NCI-H748 (cell line): ENCODE measurements around the gene RGL2.
"Not testable (repeated sequence)": the region's sequence is repeated elsewhere in the genome, so short reads cannot be mapped to it uniquely, and the experiment has no call there.

Experiments used
- DNase-seq: peaks from one replicate; lab custom pipeline; 2025; ENCODE audit not compliant: unreplicated experiment; lab: John Stamatoyannopoulos, UW

RGL2 gene

DNA sequence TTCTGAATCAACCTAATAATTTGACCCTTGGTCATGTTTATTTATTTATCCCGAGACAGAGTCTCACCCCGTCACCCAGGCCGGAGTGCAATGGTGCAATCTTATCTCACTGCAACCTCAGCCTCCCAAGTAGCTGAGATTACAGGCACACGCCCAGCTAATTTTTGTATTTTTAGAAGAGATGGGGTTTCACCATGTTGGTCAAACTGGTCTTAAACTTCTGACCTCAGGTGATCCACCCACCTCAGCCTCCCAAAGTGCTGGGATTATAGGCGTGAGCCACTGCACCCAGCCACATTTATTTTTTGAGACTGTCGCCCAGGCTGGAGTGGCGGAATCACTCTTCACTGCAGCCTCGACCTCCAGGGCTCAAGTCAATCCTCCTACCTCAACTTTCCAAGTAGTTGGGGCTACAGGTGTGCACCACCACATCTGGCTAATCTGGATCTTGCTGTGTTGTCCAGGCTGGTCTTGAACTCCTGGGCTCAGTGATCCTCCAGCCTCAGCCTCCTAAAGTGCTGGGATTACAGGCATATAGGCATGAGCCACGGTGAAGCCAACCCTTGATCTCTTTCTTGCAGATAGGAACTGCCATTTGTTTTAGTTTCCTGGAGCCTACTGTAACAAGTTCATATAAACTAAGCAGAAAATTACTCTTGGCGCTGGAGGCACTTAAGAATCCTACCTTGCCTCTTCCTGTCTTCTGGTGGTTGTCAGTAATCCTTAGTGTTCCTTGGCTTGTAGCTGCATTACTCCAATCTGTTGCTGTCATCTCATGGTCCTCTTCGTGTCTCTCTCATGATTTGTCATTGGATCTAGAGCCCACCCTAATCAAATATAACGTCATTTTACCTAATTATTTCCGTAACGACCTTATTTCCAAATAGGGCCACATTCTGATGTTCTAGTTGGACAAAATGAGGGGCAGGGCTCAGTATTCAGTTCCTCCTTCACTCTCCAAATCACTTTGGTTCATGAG is 24.5 kb downstream of the RGL2 start:
- DNase-seq, result no peak

DNA sequence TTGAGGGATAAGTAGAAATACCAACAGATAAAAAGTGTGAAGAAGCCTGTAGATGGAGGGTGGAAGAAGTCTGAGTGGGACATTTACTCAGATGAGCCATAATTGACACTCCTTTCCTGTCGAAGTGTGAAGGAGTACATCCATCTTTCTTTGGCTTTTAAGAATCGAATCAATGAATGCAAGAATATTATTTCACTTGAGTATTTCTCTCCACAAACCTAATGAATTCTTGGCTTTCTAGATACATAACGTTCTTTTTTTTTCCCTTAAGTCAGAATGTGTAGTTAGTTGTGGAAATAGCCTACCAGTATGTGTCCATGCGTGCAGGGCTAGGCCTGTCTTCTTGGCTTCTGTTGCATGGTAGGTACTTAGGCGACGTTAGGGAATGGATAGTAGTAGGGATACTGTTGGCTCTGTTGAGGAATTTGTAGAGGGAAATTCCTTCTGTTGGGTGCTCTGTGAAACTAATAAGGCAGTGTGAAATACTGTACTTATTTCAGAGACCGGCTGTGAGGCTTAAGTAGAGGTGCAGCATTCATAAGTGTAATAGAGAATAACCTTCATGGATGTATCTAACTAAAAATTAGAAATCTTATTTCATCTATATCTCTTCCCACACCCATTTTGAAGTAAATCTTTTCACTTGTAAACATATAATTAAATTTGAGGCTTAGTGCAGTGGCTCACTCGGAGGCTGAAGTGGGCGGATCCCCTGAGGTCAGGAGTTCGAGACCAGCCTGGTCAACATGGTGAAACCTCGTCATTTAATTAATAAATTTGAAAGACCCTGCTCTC is 25.4 kb downstream of the RGL2 start:
- DNase-seq, result no peak

DNA sequence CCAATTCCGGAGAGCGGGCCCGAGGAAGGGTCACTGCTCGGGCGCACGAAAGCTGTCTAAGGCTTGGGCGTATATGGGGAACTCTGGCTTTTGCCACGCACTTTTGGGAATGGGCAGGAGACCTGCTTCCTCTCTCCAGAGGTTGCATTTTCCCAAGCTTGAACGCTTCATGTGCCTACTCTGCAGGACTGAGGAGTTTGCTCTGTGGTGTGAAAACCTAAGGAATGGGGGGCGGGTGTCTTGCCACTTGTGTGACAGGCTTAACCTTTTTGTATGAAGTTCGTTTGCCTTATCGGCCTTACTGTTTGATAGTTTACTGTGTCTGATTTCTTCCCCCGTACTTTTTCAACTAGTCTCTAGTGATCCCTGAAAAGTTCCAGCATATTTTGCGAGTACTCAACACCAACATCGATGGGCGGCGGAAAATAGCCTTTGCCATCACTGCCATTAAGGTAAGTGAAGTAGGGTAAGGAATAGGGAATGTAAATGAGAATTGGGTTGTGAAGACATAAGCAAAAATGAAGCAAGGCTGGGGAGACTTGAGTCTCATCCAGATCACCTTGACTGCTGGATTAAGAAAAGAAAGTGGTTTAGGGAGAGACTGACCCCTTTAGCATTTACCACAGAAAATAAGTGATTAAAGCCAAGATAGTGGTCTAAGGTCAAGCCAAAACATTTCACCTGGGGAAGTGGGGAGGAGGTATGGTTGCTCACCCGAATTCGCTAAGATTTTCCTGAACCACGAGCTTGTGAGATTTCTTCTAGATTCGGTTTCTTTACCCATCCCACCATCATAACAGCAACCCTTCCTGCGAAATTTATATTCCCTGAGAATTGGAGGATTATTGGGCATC is 26.2 kb downstream of the RGL2 start:
- DNase-seq, result no peak

DNA sequence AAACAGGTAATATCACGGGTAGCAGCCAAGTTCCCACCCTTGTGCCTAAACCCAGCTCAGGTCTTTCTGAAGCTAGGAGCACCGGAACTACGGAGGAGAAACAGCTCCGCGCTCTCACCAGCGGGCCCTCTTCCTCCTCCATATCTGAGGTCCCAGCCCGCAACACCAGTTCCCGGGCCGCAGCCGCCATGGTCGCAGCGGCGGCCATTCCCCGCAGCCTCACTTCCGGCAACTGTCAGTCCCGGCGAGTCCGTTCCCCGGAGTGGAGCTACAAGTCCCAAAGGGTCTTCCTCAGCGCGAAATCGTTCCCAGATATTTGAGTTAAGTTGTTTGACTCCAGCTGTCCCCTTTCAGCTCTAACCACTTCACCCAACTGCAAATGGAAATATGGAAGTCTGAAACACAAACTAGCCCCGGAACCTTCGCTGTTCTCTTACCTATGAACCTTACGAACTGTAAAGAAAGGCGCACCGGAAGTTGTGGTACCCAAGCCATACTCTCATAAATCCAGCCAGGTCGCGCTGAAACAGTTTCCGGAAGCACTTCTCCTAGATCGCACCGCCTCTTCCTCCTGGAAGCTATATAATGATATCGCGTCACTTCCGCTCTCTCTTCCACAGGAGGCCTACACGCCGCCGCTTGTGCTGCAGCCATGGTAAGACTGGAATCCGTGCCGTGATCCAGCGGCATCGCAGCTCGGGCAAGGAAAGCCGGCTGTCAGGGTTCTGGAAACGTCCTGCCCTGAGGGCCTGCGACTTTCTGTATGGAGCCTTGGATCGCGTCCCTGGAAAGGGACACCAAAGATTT is 27.1 kb downstream of the RGL2 start, which contains the start of the genes RPS18 and VPS52:
TSS of gene RPS18 (plus strand) at position 608 of the 807 bp plus-strand sequence. CDS start at position 653, 45 bp downstream.
TSS of gene VPS52 (minus strand) at position 409 of the 807 bp plus-strand sequence. CDS start at position 208, 201 bp downstream.
- peak; percentile 99 for DNase-seq

DNA sequence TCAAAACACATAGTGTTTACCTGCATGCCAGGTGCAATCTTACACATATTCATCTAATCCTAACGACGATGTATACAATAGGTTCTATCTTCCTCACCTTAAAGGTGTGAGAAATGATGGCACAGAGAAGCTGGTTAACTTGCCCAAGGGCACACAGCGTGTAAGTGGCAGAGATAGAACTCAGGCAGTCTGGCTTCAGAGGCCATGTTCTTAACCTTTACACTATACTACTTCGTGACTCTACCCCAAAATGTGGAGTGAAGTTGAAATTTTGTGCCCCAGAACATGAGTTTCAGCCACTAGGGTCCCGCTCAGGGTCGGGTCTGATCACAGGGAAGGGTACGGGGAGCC is 27.6 kb downstream of the RGL2 start:
- DNase-seq, result peak; percentile 58

DNA sequence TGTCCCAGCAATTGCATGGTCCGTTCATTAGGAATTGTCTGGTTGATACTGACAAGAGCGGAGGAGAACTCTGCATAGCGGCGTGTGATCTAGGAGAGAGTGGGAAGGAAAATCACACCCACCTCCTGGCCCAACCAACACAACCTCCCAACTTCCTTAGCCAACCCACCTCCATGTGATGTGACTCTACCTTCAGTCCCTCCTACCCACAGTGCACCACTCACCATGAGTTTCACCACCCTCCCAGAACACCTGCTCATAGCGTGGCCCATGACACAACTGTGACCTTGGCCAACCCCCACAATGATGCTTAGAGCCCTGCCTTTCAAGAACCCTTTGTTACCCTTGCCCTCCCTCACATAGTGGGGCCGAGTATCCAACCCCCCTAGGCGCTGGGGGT is 34.7 kb downstream of the RGL2 start:
- DNase-seq, result no peak

DNA sequence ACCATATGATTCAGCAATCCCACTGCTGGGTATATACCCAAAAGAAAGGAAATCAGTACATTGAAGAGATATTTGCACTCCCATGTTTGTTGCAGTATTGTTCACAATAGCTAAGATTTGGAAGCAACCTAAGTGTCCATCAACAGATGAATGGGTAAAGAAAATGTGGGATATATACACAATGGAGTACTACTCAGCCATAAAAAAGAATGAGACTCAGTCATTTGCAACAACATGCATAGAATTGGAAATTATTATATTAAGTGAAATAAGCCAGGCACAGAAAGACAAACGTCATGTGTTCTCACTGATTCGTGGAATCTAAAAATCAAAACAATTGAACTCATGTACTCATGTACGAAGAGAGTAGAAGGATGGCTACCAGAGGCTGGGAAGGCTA is 36.3 kb downstream of the RGL2 start:
- DNase-seq, result not testable (repeated sequence)

DNA sequence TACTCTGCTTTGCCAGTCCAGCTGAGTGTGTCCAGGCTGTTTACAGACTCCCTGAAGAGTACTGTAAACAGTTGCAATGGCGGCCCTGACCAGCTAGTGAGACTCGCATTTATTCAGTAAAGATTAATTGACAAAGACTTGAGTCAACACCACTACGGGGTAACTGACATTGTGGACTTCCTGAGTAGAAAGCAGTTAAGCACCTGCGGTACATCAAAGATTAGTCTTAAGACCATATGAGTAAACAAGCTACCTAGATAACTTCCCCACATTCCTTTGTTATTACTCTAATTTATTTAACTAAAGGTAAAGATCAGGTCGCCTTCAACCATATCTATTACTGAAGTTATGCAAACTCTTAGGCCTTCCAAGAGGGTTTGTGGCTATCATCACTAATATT is 39.7 kb downstream of the RGL2 start:
- no peak for DNase-seq

DNA sequence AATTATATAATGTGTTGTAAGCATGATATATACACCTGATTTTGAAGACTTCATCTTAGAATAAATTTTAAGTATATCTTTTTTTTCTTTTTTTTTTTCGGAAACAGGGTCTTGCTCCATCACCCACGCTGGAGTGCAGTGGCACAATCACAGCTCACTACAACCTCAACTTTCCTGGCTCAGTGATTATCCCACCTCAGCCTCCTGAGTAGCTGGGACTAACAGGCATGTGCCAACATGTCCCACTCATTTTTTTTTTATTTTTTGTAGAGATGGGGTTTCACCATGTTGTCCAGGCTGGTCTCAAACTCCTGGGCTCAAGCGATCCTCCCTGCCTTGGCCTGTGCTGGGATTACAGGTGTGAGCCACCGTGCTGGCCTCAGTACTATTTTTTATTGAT is 44.2 kb downstream of the RGL2 start:
- DNase-seq, result no peak

DNA sequence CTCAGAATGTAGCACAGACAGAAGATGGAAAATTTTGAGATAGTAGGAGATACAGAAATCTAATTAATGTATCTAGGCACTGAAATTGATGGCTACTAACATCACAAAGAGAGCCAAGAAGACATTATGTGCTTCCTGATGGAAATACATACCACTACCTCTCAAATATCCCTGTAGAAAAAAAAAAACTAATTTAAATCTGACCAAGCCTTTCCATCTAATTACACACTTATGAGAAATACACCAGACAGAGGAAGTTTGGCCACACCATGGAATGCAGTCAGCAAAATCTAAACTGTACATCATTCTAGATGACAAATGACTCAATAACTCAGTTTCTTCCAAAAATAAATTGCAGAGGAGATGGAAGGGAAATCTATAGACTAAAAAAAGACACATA is 46.0 kb downstream of the RGL2 start:
- no peak for DNase-seq

DNA sequence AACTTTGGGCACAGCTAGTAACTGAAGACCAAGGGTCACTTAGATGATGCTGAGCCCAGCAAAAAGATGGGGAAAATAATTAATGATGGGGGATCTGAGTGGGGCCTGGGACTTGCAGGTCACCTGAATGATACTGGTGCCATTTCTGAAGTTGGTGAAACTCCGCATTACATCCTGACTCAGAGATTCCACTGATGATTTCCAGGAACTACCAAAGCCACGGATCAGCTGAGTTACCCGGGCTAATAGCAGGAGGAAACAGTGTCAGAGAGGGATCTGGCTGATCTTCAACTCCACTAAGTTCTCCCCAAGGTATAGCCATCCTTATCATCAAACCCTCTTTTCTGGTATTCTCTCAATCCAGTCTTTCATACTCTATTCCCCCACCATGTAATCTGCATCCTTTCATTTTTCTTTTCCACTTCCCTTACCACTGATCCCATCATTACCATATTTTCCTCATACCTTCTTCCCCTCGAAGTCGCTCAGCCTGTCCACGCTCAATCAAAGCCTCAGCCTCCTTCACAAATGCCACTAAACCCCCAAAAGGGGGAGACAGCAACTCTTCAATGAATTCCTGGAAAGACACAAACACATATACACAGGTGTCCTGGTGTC is 47.2 kb downstream of the RGL2 start:
- DNase-seq, result no peak

DNA sequence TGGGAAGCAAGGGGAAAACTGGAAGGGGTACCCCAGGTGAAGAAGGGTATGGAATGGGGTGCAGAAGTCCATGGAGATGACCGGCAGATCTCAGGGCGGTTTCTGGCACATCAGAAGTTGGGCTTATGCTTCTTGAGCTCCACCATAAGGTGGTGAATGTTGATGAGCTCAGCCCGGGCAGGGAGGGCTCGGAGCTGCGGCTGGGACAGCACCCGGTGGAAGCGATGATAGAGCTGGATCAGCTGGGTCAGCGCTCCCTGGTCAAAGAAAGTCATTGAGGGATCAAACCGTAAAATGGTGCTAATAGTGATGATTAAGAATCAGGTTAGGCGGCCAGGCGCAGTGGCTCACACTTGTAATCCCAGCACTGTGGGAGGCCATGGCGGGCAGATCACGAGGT is 48.0 kb downstream of the RGL2 start:
- DNase-seq, result no peak

DNA sequence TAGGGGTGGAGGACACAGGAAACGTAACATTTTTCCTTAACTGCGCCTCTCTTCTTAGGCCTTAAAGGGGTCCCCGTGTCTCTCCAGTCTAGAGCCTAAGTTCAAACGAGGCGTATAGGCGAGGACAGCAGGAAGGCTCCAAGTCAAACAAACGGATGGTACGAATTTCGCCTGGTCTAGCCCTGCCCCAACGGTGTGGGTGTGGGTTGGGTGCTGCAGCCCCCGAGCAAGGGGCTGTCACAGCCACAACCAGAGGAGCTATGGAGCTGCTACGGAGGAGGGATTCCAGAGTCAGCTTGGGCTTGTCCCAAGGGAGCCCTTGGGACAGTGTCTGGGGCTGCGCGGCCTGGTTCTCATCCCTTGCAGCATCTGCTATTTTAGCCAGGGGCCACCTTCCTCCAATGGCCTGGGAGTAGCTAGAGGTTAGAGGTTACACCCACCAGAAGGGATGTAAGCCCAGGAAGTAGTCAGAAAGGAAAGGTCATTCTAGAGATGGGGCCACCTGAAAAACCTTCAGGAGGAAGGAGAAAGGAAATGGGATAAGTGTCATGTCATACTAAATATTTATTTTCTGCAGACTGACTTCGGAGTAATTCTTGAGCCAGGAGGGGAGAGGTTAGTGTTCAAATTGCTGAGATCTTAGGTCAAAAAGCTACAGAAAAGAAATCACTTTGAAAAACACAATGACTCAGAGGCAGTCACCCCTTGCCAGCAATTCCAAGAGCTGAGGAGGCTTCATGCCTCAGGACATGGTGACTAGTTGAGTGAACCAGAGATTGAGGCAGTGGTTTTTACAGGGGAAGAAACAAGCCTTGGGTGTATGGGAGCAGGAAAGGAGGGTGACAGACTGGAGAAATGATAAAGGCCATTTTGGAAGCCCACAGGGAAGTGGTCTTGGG is 48.8 kb downstream of the RGL2 start:
- no peak for DNase-seq

DNA sequence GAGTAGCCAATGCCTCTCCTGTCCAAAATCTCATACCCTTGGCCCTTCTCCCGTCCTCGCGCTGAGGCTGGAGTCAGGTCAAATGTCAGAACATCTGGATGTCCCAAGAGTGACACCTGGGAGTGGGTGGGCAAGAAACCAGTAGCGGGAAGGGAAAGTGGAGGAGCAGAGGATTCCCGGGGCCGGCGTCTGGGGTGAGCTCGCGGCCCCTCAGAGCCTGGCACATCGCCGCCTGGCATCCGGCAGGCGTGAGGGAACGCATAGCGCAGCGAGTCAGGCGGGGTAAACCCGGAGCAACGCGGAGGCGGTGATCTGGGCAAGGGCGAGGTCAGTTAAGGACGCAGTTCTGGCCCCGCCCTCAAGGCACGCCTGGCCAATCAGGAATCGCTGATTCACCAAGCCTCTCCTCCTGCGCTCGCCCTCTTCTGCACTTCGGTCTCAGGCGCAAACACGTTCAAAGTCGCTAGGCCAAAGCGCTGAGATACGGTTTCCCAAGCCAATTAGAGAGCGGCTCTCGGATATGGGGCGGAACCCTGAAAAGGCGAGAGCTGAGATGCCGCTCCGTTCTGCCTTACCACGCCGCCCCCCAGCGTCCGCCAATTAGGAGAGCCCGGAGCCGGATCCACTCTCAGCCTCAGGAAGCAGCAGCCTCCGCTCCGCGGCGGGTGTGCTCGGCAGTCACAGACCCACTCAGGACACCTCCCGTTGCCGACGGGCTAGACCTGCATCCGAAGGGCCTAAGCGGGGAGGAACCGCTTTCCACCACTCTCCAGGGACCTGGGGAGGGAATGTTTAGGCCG is 49.6 kb downstream of the RGL2 start:
- peak; percentile 100 for DNase-seq

DNA sequence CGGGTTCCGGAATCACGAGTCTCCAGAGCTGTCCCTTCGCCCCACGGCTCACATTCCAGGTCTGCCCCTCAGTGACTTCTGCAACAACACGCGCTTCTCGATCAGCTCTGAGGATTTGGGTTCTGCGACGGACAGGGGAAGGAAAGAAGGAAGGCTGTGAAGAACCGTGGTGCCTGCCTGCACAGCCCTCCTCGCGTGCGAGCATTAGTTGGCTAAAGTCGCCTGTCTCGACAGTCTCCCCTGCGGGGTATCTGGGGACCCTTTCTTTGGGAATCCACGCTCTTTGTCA is 50.2 kb downstream of the RGL2 start:
- peak; percentile 81 for DNase-seq

DNA sequence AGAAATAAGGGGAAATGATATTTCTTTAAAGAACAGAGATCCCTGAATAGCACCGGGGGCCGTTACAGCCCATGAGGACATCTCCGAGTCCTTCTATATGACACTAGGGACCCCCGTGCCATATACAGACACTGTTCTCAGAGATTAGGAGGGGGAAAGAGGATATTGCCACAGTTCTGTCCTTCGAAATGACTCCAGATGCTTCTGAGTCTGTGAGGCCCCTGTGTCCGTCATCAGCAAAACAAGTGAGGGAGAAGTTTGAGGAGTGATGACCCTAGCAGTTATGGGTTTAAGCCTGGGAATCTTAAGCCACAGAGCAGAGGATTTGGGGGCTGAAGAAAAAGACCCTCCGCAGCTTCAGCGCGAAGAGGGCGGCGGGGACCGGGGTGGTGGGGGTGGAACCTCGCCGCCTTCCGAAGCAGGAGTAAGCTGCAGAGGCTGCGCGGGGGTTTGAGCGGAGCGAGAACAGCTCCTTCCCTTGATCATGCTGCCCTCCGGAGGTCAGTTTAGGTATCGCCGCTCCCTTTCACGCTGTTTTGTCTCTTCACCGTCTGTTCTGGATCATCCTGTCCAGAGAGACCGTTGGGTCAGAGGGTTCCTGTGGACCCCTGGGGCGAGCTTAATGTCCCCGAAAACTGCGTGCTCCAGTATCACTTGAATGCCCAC is 50.6 kb downstream of the RGL2 start:
- DNase-seq, result peak; percentile 90

DNA sequence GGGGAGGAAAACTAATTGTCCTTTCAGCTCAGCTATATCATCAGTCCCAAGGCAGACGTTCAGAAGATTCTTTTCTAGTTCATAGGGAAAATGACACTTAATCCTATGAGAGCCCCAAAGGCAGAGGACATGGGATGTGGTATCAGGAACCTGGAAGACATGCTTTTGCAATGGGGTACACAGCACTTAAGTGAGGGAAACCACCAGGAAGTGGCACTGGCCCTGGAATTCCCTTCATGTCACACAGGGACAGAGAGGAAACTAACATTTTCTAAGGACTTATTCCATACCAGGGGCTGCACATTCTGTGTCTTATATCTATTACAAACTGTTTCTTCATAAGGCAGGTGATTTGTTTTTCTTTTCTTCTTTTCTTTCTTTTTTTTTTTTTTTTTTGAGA is 55.3 kb downstream of the RGL2 start:
- DNase-seq, result no peak

DNA sequence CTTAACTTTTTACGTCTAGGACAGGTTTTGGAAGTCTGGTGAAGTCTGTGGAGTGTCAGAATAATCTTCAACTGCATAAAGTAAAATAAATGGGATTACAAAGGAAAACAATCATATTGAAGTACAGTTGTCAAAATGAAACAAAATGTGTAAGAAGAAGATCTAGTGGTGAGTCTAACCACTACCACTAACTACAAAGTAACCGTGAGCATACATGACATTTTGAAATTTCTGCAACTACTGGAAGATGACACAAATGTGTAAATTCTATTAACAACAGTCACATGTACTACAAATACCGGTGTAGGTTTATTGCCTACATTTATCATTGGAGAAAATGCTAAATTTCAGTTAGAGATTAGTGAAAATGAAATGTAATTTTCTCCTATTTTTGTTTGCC is 56.8 kb downstream of the RGL2 start:
- no peak for DNase-seq
